Stomach (tissue), 9 donors: ENCODE results near the gene ADAM22. TPM values are rescaled to one million over a fixed set of nuclear protein-coding genes. Genes with fewer than 3 reads are reported as not detected.

ENCODE experiments used
- DNase-seq, 2 donors: peaks; one replicate each; pipeline versions ENCODE4 v3.0.0 to v3.0.0-alpha.2; 2013 to 2019
- H3K27ac ChIP-seq, 5 donors: fragments of 200-600 bp in 4 of 5; sonication (generic) in 4 of 5; one replicate each; pipeline ENCODE4 v1.5.1; 2013 to 2019; ENCODE audit warnings: mild to moderate bottlenecking in 1 of 5, moderate library complexity in 1 of 5
- H3K27me3 ChIP-seq, 3 donors: fragments of 200-600 bp; sonication (generic); one replicate each; pipeline ENCODE4 v1.5.1; 2017 to 2019; ENCODE audit warnings: mixed run types in 1 of 3
- H3K36me3 ChIP-seq, 4 donors: fragments of 200-600 bp; sonication (generic); 1 replicate in 3 of 4; 2 replicates in 1 of 4; pipeline ENCODE4 v1.5.1; 2016 to 2019
- H3K4me1 ChIP-seq, 4 donors: fragments of 200-600 bp; sonication (generic); one replicate each; pipeline ENCODE4 v1.5.1; 2016 to 2019
- H3K4me3 ChIP-seq, 4 donors: fragments of 200-600 bp; sonication (generic) in 3 of 4; one replicate each; pipeline ENCODE4 v1.5.1; 2016 to 2019; ENCODE audit warnings: mild to moderate bottlenecking in 1 of 4
- H3K9me3 ChIP-seq, 4 donors: fragments of 200-600 bp; sonication (generic); one replicate each; pipeline ENCODE4 v1.5.1; 2016 to 2019
- EP300 ChIP-seq: sonication (generic); formaldehyde crosslinking; IDR thresholded peaks from one replicate; pipeline ENCODE4 v1.6.1; 2017; ENCODE audit warnings: antibody characterized with exemption
- POLR2A ChIP-seq, 4 donors: fragments of 450-650 bp; IDR thresholded peaks; one replicate each; pipeline ENCODE4 v1.6.1; 2016; ENCODE audit warnings: antibody characterized with exemption in 4 of 4, control low read depth in 2 of 4, mild to moderate bottlenecking in 1 of 4, moderate library complexity in 1 of 4
- POLR2AphosphoS5 ChIP-seq, 3 donors: sonication (generic); formaldehyde crosslinking; IDR thresholded peaks; one replicate each; pipeline ENCODE4 v1.6.1; 2016; ENCODE audit warnings: antibody characterized with exemption in 3 of 3
- WGBS, 5 donors: extraction: QIAGEN DNeasy Blood & Tissue Kit in 3 of 5; methylation state at CpG; one replicate each; pipeline versions ENCODE4 v1.1.5 to v1.1.7; 2013 to 2018; 5-methylcytosine and 5-hydroxymethylcytosine counted together
- intact Hi-C: fragments of 100-400 bp; cut with DNase I; formaldehyde crosslinking; loops from one replicate; pipeline ENCODE4 v1.15.1; 2023; ENCODE audit warnings: low total_unique reads
- polyA plus RNA-seq, 3 donors: library from polyadenylated mRNA; stranded (reverse); fragments of 200-250 nt; gene quantifications; one replicate each; pipeline ENCODE4 v1.2.3, GENCODE V29; 2013
- total RNA-seq, 5 donors: library from RNA; depleted of rRNA; stranded (reverse); fragments of >200 nt; gene quantifications; one replicate each; pipeline versions ENCODE4 v1.1.0 to v1.2.3, GENCODE V29; 2014 to 2016
- TF ChIP-seq, protein P1 (sequence below), 7 experiments: fragments of 450-650 bp in 4 of 7; fragments of 200-600 bp in 3 of 7; sonication (generic) in 3 of 7; IDR thresholded peaks; one replicate each; pipeline ENCODE4 v1.5.1; 2016 to 2019; ENCODE audit warnings: antibody characterized with exemption in 7 of 7, control low read depth in 2 of 7, mild to moderate bottlenecking in 1 of 7
- donor health status: healthy with polysubstance abuse.
- donor health status: Bipolar disorder and iron deficiency.
- donor health status: healthy.

ADAM22 gene
- total and polyA plus RNA-seq, 8 donors = 0.06 to 16.8 (median 0.29) TPM; not detected in 1

GRCh38 chr7:88208521-88208920 lies 274.5 kb downstream of the ADAM22 start:
- Histone ChIP-seq H3K36me3 (peaks cover 57 to 100% (median 96%) of the 10 kb centered on the region in 4 donors), H3K4me1 (no peaks in the 10 kb centered on the region), H3K27ac (no peak overlapping the region), H3K9me3 (no peaks in the 10 kb centered on the region), H3K4me3 (no peak overlapping the region), H3K27me3 (no peaks in the 10 kb centered on the region)
- 90 to 97% (median 95%) methylated on average over 3 of the region's 3 CpGs for WGBS, 5 donors
- no peak for DNase-seq
- TF ChIP-seq EP300 (no peak), POLR2A (IDR thresholded peaks at IDR 0.05) (no peak), POLR2AphosphoS5 (IDR thresholded peaks at IDR 0.05) (no peak)
- TF ChIP-seq, protein P1, sequence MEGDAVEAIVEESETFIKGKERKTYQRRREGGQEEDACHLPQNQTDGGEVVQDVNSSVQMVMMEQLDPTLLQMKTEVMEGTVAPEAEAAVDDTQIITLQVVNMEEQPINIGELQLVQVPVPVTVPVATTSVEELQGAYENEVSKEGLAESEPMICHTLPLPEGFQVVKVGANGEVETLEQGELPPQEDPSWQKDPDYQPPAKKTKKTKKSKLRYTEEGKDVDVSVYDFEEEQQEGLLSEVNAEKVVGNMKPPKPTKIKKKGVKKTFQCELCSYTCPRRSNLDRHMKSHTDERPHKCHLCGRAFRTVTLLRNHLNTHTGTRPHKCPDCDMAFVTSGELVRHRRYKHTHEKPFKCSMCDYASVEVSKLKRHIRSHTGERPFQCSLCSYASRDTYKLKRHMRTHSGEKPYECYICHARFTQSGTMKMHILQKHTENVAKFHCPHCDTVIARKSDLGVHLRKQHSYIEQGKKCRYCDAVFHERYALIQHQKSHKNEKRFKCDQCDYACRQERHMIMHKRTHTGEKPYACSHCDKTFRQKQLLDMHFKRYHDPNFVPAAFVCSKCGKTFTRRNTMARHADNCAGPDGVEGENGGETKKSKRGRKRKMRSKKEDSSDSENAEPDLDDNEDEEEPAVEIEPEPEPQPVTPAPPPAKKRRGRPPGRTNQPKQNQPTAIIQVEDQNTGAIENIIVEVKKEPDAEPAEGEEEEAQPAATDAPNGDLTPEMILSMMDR (IDR thresholded peaks at IDR 0.05) = no peak
- intact Hi-C loops = no loop called here

DNA sequence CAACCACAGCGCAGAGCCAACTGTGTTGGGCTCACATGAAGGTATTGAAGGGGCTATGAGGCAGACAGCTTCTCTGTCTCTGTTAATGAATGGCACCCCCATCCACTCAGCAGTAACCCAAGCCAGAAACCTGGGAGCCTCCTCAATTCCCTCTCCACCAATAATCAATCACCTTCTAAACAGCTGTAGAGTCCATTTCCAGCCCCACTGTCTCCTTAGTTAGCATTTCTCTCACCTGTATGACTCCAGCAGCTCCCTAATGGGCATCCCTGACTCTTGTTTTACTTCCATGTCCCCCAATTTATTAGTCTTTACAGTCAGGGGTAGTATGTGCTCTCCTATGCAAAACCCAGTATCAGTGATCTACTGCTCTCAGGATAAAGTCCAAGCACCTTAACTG lies 278.9 kb downstream of the ADAM22 start:
- no peak for DNase-seq
- Histone ChIP-seq H3K27me3 (no peaks in the 10 kb centered on the region), H3K4me3 (no peak overlapping the region), H3K27ac (no peak overlapping the region), H3K9me3 (no peaks in the 10 kb centered on the region), H3K36me3 (peaks cover 34 to 89% (median 85%) of the 10 kb centered on the region in 4 donors), H3K4me1 (peaks cover 3 to 14% (median 10%) of the 10 kb centered on the region in 4 donors)
- 90 to 100% (median 98%) methylated on average over 1 of the region's 1 CpG for WGBS, 5 donors
- intact Hi-C loops = no loop called here
- TF ChIP-seq POLR2AphosphoS5 (IDR thresholded peaks at IDR 0.05) = no peak
- TF ChIP-seq, protein P1 (IDR thresholded peaks at IDR 0.05) = no peak
- TF ChIP-seq EP300 = no peak
- no peak for TF ChIP-seq POLR2A (IDR thresholded peaks at IDR 0.05)

DNA sequence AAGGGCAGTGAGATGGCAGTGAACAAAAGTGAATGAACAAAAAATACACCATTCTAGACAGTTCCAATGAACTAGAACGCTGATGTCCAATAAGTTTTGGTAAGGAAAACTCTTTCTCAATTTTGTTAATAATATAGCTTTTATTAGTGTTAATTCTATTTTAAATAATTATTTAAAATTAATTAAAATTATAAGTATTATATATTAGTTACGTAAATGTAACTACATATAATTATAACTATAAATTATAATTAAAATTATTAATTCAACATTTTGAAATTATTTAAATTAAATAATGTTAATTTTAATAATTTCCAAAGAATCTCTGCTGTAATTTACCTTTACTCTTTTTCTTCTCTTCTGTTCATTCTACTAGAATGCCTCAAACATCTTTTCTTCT lies 280.4 kb downstream of the ADAM22 start:
- WGBS, 5 donors = 93 to 100% (median 98%) methylated on average over 2 of the region's 2 CpGs
- Histone ChIP-seq H3K4me1 (peaks cover 10 to 25% (median 19%) of the 10 kb centered on the region in 4 donors), H3K9me3 (no peaks in the 10 kb centered on the region), H3K4me3 (no peak overlapping the region), H3K36me3 (peaks cover 18 to 73% (median 70%) of the 10 kb centered on the region in 4 donors), H3K27ac (no peak overlapping the region), H3K27me3 (no peaks in the 10 kb centered on the region)
- intact Hi-C loops = no loop called here
- TF ChIP-seq, protein P1 (IDR thresholded peaks at IDR 0.05) = no peak
- TF ChIP-seq EP300 (no peak), POLR2AphosphoS5 (IDR thresholded peaks at IDR 0.05) (no peak), POLR2A (IDR thresholded peaks at IDR 0.05) (no peak)
- DNase-seq = no peak

DNA sequence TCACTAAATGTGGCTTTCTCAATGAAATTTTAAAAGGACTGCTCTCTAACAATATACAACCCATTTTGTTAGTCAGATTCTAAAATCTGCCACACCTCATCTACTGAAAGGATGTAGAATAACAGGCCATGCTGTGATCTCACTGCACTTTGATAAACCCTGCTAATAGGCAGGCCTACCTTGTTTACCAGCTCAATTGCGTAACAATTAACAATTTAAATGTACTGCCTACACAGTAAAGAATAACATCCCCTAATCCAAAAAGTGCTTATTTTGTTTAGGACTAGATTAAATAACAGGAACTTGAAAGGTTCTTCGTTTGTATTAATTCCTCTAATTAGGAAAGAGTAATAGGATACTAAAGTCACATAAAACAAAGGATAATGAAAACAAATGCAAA lies 281.2 kb downstream of the ADAM22 start:
- Histone ChIP-seq H3K27ac (no peak overlapping the region), H3K9me3 (no peaks in the 10 kb centered on the region), H3K27me3 (no peaks in the 10 kb centered on the region), H3K4me3 (no peak overlapping the region), H3K36me3 (peaks cover 12 to 65% (median 62%) of the 10 kb centered on the region in 4 donors), H3K4me1 (peaks cover 10 to 25% (median 19%) of the 10 kb centered on the region in 4 donors)
- DNase-seq = no peak
- intact Hi-C loops = no loop called here
- TF ChIP-seq POLR2AphosphoS5 (IDR thresholded peaks at IDR 0.05) = no peak
- TF ChIP-seq, protein P1 (IDR thresholded peaks at IDR 0.05) = no peak
- TF ChIP-seq EP300 = no peak
- TF ChIP-seq POLR2A (IDR thresholded peaks at IDR 0.05) = no peak
- 61 to 71% (median 69%) methylated on average over 2 of the region's 2 CpGs for WGBS, 5 donors
